Fibroblast of skin of right quadriceps (primary cell): ENCODE data around the gene RTP4.

ENCODE experiments used
- DNase-seq: peaks from one replicate; pipeline ENCODE4 v3.0.0-alpha.2; 2013

The RTP4 gene

DNA sequence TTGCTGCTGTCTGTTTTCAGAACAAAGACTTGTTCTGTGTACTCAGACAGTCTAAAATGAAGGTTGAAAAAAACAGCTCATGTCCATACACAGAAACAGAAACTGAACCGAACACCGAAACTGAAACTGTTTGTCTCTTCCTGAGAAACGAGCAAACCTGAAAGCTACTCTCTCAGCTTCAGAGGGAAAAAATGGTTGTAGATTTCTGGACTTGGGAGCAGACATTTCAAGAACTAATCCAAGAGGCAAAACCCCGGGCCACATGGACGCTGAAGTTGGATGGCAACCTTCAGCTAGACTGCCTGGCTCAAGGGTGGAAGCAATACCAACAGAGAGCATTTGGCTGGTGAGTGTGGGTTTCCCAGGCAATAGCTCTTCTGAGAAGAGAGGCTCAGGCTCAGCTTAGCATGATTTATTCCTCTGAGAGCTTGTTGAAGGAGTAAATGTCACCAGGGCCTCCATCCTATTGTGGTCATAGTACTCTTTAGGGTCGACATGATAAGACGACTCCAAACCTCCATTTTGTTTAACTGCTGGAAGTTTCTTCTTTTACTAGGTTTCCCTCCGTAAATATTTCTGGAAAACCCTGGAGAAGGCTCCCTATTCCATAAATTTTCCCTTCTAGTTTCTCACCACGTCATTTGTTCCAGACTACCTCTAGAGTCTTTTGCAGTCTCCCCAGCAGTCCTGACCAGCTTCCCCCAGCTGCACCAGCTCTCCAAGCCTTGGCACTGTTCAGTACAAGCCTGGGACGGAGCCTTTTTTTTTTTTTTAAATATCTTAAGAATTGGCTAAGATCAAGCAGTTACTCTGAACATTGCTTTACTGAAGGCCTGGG, at the start of gene RTP4:
Gene RTP4, plus strand, starts transcription at position 135 of the 838 bp plus-strand sequence. Its CDS starts 57 bp downstream, at position 192.
- DNase-seq = peak; percentile 8

- peak; percentile 86 for DNase-seq
These were observed 49.2 kb upstream of the RTP4 start for GRCh38 chr3:187318819-187319616.

DNA sequence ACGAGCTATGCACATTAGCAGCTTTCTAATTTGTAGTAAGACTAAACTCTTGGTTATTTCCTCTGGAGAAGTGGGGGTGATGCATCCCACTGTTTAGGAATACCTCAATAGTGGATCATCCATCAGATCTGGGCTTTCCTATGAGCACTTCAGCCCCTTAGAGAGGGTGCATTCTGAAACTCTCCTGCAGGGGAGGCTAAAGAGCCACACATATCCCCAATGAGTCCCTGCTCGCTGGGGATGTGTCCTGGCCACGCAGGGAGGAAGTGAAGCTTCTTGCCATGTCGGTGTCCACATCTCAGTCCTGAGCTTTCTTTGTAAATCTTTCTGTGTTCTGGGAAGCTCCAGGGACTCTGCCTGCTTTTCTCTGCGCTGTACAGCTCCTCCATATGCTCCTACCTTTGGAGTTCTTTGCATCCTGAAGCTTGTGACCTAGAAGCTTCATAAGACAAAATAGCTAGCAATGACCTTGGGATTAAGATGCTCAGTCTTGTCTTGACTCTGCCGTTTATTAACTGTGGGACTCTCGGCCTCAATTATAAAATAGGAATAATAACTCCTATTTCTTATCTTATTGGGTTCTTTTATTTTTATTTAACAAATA, 48.4 kb upstream of the RTP4 start:
- peak; percentile 79 for DNase-seq

DNA sequence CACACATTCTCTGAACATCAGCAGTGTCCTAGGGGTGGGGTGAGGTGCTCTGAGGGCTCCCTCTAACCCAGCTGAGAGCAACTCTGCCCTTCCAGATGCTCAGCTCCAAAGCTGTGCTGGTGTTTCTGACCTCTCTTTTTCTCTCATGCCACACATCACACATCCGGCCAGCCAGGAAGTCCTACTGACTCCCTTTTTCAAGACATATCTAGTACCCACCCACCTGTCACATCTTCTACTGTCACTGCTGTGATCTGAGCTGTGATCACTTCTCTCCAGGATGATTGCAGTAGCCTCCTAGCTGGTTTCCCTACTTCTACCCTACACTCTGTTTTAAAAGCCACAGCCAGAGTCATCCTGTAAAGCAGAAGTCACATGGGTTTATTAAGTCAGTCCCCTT, 46.4 kb upstream of the RTP4 start:
- DNase-seq = no peak

DNA sequence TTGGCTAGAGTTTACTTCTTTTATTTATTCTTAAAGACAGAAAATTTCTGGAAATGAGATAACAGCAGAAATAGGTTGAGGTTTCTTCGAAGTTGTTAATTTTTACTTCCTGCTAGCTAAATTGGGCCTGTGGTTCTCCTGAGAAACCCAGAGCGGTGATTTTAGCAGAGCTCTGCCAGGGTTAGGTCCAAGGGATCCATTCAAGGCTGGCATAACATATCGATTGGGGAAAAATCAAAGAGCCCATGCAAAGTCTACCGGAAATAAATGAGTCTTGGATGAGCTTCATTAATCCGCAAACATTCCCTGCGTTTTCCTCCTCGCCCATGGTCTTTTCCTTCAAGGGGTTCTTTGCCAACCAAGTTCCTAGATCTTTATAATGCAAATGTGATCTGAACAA, 45.9 kb upstream of the RTP4 start:
- no peak for DNase-seq

- DNase-seq = no peak
These were observed 45.1 kb upstream of the RTP4 start for GRCh38 chr3:187323091-187323490.

DNA sequence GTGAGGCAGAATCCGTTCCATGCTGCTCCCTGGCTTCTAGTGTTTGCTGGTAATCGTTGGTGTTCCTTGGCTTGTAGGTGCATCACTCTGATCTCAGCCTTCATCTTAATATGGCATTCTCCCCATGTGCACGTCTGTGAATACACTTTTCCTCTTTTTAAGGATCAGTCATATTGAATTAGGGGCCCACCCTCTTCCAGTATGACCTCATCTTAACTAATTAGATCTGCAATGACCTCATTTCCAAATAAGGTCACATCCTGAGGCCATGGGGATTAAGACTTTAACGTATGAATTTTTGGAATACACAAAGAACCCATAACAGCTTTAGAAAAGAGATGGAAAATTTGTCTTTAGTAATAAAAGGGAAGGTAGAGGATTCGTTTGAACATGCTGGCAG, 42.6 kb upstream of the RTP4 start:
- DNase-seq = no peak

DNA sequence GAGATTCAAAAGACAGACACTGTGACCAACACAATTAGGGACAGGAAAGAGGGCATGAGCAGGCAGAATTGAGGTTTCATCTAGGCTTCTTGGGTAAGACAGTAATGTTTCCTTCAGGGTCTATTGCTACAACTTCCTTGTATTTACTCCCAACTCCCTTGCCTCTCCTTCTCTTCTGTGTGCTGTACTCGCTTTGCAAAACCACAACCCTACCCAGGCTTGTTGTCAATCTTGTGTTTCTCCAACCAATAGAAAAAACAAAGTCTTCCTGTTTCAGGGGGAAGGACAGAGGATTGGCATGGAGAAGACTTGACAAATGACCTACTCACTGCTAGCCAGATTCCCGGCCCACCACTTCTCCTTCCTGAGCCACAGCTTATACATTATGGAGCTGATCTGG, 40.3 kb upstream of the RTP4 start:
- DNase-seq = no peak

DNA sequence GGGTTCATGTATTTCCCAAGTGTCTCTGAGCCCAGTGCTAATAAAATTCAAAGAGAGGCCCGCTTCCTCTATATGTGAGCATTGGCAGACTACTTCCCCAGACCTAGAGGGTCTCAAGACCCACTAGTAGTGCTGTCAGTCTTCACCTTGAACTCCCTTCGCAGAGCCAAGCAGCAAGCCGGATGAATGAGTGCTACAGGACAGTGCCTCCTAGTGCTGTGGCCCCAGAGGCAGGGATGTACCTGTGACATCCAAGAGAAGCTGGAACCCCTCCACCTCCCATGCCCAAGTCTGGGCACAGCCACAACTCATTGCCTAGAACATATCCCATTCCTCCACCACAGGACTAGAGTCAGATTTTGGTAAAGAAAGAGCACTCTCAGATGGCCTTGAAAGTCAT, 39.5 kb upstream of the RTP4 start:
- no peak for DNase-seq

- DNase-seq = no peak
These were observed 33.3 kb upstream of the RTP4 start for GRCh38 chr3:187334904-187335303.

DNA sequence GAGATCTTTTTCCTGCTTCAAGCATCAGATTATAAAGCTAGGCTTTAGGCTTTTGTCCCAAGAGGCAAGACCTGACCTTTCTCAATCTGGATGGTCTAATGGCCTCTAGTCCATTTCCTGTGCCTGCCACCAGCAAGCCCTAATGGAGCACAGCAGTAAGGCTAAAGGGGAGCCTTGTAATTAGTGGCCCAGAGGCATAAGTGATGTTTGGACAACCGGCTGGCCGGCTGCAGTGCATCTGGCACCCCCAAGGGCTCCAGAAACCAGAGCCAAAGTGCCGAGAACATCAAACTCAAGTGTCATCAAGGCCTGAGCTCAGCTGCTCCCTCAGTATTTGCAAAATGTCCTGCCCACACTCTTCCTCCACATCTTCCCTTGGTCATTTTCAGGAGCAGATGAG, 31.9 kb upstream of the RTP4 start:
- no peak for DNase-seq

- no peak for DNase-seq
These were observed 27.6 kb upstream of the RTP4 start for GRCh38 chr3:187340578-187340977.

GRCh38 chr3:187342255-187342654, 25.9 kb upstream of the RTP4 start:
- DNase-seq = no peak

- no peak for DNase-seq
These were observed 24.5 kb upstream of the RTP4 start for GRCh38 chr3:187343670-187344069.

- DNase-seq = peak; percentile 36
These were observed 15.3 kb upstream of the RTP4 start for GRCh38 chr3:187352581-187353575.

- DNase-seq = no peak
These were observed 10.1 kb upstream of the RTP4 start for GRCh38 chr3:187358068-187358467.

- no peak for DNase-seq
These were observed 8.2 kb upstream of the RTP4 start for GRCh38 chr3:187359798-187360486.

DNA sequence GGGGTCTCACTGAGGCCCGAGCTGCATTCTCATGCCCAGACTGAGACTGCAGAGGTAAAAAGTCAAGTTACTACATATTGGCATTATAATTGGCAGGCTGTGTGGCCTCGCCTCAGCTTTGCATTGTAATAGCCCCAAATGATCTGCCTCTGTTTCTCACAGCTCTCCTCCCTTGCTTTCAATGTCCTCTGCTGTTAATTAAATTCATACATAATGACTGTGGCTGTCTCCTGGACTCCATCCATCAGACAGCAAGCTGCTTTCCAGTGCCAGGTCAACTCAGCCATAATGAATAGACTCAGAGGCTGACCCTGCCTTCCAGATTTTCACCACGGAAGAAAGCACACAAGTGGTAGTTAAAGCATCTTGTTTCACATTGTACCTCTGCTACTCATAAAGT, 7.6 kb upstream of the RTP4 start:
- DNase-seq = no peak

GRCh38 chr3:187361835-187362234, 6.3 kb upstream of the RTP4 start:
- DNase-seq = no peak

DNA sequence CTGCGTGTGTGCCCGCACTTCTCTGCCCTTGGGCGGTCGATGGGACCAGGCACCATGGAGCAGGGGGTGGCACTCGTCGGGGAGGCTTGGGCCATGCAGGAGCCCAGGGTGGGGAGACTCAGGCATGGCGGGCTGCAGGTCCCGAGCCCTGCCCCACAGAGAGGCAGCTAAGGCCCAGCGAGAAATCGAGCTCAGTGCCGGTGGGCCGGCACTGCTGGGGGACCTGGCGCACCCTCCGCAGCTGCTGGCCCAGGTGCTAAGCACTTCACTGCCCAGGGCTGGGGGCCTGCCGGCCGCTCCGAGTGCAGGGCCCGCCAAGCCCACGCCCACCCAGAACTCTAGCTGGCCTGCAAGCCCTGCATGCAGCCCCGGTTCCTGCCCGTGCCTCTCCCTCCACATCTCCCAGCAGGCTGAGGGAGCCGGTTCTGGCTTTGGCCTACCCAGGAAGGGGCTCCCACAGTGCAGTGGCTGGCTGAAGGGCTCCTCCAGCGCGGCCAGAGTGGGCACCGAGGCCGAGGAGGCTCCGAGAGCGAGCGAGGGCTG, 553 bp upstream of the RTP4 start:
- no peak for DNase-seq

DNA sequence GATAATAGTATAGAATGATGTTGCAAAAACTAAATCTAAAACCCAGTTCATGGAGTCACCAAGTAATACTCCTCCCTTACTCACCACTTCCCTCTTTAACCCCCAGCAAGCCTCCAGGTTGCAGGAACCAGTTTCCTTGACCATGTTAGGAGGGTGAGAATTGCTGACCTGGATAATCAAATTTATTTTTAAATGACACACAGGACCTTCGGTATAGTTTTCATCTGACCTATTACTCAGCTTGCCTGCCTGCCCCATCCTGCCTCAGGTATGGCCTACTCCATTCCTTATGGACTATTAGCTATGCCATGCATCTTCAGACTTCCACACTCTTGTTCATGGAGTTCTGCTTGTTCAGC, 883 bp downstream of the RTP4 start:
- DNase-seq = no peak

DNA sequence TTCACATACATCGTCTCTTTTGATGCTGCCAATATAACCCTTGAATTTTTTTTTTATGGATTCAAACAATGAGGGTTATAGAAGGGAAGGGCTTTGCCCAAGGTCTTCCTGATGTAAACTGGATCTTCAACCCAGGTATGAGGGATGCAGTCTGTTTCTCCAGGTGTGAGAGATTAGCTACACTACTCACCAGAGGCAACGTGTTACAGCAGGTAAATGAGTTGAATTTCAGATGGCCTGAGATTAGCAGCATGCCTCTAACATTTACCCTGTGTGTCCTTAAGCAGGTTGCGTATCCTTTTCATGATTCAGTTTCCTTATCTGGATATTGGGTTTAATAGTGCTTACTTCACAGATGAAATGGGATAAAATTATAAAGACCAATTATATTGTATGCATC, 1.9 kb downstream of the RTP4 start:
- DNase-seq = no peak
